Measurements from ENCODE around the gene IRAK4.
"Not testable (repeated sequence)": the region's sequence is repeated elsewhere in the genome, so short reads cannot be mapped to it uniquely, and the experiment has no call there.

The IRAK4 gene

DNA sequence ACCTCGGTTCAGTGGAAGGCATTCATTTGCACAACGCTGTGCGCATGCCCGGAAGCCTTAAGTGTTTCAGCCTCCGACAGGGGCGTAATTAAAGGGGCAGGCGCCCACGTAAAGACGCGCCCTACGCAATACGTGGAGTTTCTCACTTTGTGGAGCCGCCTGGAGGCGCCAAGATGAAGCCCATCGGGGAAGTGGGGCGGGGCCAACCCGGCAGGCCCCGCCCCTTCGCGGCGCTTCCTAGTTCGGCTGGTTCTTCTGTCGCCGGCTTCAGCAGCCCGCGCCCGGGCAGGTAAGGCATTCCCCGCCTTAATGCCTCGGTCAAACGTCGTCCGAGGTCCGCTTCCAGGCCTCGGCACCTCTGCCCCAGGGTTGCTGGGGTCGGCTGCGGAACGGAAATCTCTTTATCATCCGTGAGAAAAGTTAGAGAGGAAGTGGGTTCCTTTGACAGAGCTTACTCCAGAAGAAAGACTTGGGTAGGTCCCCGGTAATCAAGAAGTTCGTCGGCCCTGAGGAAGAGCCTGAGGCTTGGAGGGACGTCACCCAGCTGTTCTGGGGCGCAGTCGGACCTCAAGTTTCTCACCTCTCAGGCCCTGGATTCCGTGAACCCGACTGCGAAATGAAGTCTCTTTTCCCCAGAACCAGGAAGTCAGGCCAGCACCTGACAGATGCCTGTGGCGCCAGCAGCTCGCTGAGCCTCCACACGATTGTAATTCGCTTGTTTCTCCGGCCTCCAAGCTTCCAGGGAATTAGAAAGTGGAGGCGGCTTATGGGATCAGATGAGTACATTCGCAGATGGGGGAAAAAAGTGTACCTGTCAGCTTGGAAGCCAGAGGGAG, at the start of gene IRAK4, which contains the start of gene PUS7L:
TSS of gene IRAK4 (plus strand) at position 224 of the 836 bp plus-strand sequence. CDS start 9,161 bp downstream, outside the sequence.
TSS of gene PUS7L (minus strand) at position 63 of the 836 bp plus-strand sequence. CDS start 3,545 bp downstream, outside the sequence.
- DNase-seq (ENCODE audit: low read depth in 2 of 2, low spot score in 1 of 2), result peak; percentile 90 to 92

DNA sequence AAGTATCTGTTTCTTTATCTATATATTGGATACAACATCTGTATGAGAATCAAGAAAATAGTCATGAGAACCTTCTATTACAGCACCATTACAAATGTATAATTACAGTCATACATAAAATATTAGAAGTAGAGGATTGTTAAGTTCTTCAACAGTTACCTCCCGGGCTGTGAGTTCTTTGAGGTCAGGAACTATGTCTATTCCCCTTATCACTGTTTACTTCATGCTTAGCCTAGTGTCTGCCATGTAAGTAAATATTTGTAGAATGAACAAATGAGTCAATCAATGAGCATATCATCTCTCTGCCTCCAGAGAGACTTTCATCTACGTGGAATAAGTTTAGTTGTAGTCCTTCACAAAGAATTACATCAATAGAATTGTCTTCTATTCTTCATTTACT, 47.4 kb upstream of the IRAK4 start:
- no peak for DNase-seq (ENCODE audit: low read depth in 2 of 2, low spot score in 1 of 2)

- no peak for DNase-seq (ENCODE audit: low read depth in 2 of 2, low spot score in 1 of 2)
These were observed 36.1 kb upstream of the IRAK4 start for GRCh38 chr12:43722621-43723020.

- DNase-seq (ENCODE audit: low read depth in 2 of 2, low spot score in 1 of 2), result no peak
These were observed 35.6 kb upstream of the IRAK4 start for GRCh38 chr12:43723134-43723533.

- DNase-seq (ENCODE audit: low read depth in 2 of 2, low spot score in 1 of 2), result no peak
These were observed 30.6 kb upstream of the IRAK4 start for GRCh38 chr12:43728117-43728516.

DNA sequence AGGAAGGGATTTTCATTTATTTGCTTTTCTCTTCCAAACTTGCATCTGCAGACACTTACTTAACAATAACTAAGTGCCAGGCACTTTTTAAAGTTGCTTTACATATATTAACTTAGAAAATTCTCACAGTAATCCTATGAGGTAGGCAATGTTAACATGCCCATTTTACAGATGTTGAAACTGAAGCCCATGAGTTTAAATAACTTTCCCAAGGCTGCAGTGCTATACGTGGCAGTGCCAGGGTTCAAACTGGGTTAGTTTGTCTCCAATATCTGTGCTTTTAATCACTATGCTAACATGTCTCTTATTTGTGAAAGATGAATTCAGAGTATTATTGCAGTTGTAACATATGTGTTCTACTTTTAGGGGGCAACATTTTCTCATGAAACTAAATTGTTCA, 30.1 kb upstream of the IRAK4 start:
- DNase-seq (ENCODE audit: low read depth in 2 of 2, low spot score in 1 of 2), result no peak

- DNase-seq (ENCODE audit: low read depth in 2 of 2, low spot score in 1 of 2), result no peak
These were observed 28.5 kb upstream of the IRAK4 start for GRCh38 chr12:43730283-43730682.

- no peak for DNase-seq (ENCODE audit: low read depth in 2 of 2, low spot score in 1 of 2)
These were observed 25.1 kb upstream of the IRAK4 start for GRCh38 chr12:43733687-43734086.

- DNase-seq (ENCODE audit: low read depth in 2 of 2, low spot score in 1 of 2), result no peak
These were observed 21.8 kb upstream of the IRAK4 start for GRCh38 chr12:43736927-43737440.

DNA sequence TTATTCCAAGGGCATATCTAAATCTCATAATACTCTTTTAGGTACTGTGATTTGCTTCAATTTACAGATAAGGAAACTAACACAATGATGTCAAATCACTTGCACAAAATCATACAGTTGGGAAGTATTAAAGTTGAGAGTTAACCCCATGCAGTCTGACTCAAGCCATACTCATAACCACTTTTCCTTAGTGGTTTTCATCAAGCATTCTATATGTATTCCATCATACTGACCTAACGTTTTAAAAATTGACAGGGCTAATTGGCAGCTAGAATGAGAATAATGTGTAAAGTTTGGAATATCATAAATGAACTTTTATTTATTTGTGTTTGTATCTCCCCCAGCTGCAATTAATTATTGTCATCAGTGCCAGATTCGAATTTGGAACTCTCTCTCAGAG, 21.1 kb upstream of the IRAK4 start:
- DNase-seq (ENCODE audit: low read depth in 2 of 2, low spot score in 1 of 2), result no peak

DNA sequence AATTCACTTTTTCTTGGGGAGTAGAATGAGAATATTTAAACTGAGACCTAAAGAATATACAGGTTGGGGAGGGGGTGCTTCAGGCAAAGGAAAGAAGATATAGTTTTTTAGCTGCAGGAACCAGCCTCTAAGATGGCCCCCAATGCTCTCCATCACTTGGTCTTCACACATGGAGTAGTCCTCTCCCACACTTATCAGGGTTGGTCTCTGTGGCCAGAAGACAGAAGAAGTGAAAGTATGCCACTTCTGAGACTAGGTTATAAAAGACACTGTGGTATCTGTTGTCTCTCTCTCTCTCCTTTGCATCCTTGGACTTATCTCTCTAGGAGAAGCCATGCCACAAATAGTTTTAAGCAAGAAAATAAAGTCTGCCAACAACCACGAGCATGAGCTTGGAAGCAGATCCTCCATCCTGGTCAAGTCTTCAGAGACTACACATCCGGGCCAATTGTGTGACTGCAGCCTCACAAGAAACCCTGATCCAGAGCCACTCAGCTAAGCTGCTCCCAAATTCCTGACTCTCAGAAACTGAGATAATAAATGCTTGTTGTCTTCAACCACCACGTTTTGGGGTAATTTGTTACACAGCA, 18.1 kb upstream of the IRAK4 start:
- no peak for DNase-seq (ENCODE audit: low read depth in 2 of 2, low spot score in 1 of 2)

DNA sequence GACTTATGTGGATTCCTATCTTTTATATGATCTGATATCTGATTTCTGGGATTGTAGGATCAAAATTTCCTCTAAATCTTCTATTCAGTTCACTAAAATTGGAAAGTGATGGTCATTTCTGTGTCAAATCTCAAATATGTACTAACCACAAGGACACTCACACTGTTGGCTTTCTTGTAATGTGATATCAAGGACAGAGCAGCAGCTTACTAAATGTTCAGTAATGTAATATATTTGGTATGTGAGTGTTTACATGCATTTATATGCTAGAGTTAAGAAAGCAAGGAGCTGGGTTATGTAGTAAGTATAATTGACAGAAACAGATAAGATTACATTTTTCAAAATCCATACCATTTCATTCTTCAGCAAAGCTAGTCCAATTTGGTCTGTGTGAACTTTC, 16.6 kb upstream of the IRAK4 start:
- DNase-seq (ENCODE audit: low read depth in 2 of 2, low spot score in 1 of 2), result no peak

GRCh38 chr12:43744826-43745225, 13.9 kb upstream of the IRAK4 start:
- DNase-seq (ENCODE audit: low read depth in 2 of 2, low spot score in 1 of 2), result no peak

- no peak for DNase-seq (ENCODE audit: low read depth in 2 of 2, low spot score in 1 of 2)
These were observed 9.7 kb upstream of the IRAK4 start for GRCh38 chr12:43749016-43749415.

GRCh38 chr12:43750814-43751213, 7.9 kb upstream of the IRAK4 start:
- no peak for DNase-seq (ENCODE audit: low read depth in 2 of 2, low spot score in 1 of 2)

DNA sequence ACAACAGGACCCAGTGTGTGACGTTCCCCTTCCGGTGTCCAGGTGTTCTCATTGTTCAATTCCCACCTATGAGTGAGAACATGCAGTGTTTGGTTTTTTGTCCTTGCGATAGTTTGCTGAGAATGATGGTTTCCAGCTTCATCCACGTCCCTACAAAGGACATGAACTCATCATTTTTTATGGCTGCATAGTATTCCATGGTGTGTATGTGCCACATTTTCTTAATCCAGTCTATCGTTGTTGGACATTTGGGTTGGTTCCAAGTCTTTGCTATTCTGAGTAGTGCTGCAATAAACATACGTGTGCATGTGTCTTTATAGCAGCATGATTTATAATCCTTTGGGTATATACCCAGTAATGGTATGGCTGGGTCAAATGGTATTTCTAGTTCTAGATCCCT, 7.4 kb upstream of the IRAK4 start:
- DNase-seq (ENCODE audit: low read depth in 2 of 2, low spot score in 1 of 2), result not testable (repeated sequence)

- DNase-seq (ENCODE audit: low read depth in 2 of 2, low spot score in 1 of 2), result no peak
These were observed 4.7 kb upstream of the IRAK4 start for GRCh38 chr12:43754015-43754414.

DNA sequence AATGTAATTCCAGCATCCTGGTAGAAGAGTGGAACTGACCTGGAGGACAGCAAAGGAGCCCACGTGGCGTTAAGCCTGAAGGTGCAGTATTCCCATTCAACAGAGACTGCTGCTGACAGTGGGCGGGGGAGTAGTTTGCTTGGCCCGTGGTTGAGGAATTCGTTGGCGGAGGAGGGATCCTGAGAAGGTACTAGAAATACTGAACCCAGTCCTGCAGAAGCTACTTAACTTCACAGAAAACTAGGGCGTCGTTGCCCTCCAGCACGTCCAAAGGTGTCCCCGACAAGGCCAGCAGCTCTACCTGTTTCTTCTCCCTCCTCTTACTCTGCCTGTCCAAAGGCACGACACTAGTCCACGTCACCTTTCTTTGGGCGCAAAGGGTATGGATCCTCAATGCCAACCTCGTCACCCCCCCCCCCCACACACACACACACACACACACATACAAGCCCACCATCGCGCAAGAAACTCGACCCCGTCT, 464 bp upstream of the IRAK4 start:
- no peak for DNase-seq (ENCODE audit: low read depth in 2 of 2, low spot score in 1 of 2)

DNA sequence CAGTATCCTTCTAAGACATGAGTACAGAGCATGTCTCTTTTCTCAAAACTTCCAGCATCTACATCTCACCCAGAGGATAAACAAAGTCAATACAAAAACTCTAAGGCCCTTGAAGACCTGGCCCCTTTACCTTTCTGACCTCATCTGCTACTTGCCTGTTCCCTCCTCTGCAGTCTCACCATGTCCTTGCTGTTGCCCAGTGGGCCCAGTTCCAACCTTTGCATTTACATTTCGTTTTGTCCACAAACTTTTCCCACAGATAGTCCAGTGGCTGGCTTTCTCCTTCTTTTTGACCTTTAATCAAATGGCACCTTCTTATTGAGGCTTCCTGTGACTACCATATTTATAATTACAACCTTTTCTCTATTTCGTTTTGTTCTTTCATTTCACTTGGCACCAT, 1.6 kb downstream of the IRAK4 start:
- DNase-seq (ENCODE audit: low read depth in 2 of 2, low spot score in 1 of 2), result no peak

- no peak for DNase-seq (ENCODE audit: low read depth in 2 of 2, low spot score in 1 of 2)
These were observed 2.7 kb downstream of the IRAK4 start for GRCh38 chr12:43761500-43761899.

- no peak for DNase-seq (ENCODE audit: low read depth in 2 of 2, low spot score in 1 of 2)
These were observed 3.8 kb downstream of the IRAK4 start for GRCh38 chr12:43762596-43762995.

- no peak for DNase-seq (ENCODE audit: low read depth in 2 of 2, low spot score in 1 of 2)
These were observed 5.0 kb downstream of the IRAK4 start for GRCh38 chr12:43763769-43764168.

All from stimulated activated CD8-positive, alpha-beta memory T cell treated with anti-CD3 and anti-CD28 coated beads, Interleukin-4, amount 100 ng/mL, for 4 hours (primary cell).